T47D (cell line): ENCODE data around the gene YPEL1.
"Not testable (repeated sequence)": the region's sequence is repeated elsewhere in the genome, so short reads cannot be mapped to it uniquely, and the experiment has no call there.

ENCODE experiments used
- DNase-seq, 2 experiments: peaks; one replicate each; pipeline versions ENCODE4 v3.0.0 to v3.0.0-alpha.2; 2011 to 2012; ENCODE audit warnings: low read depth in 1 of 2, low spot score in 1 of 2
- JUND ChIP-seq: IDR thresholded peaks from 2 replicates; pipeline ENCODE4 v1.6.1; 2012; ENCODE audit warnings: low read depth
- in situ Hi-C: cut with HindIII; loops from 2 replicates; pipeline ENCODE4 v1.10.0; 2016; ENCODE audit warnings: low sequenced_read_pairs, low pct_unique_long_range_greater_than_20kb

Gene YPEL1

GRCh38 chr22:21697021-21697771, 38.4 kb downstream of the YPEL1 start:
- TF ChIP-seq JUND: no peak
- in situ Hi-C loops: no loop called here
- no peak for DNase-seq

DNA sequence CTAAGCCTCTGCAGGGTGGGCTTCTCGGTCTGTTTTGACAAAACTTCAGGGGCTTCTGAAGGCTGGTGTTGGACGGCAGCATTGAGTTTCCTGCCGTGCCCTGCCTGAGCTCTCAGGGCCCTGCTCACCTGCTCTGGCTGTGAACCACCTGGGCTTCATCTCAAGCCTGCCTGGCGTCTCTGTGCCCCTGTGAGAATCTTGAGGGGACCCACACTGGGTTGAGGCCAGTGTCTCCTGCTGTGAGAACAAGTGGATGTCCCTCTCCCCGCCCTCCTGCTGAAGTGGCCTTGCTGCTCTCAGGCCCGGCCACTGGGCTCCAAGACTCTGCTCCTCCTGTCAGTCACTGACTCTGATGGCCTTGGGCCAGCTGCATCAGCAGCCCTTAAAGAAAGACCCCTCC, 39.5 kb downstream of the YPEL1 start:
- in situ Hi-C loops: no loop called here

GRCh38 chr22:21695430-21696085, 40.0 kb downstream of the YPEL1 start:
- DNase-seq: no peak

More for the DNA sequence above, 39.5 kb downstream of the YPEL1 start:
- no peak for TF ChIP-seq JUND
- DNase-seq: no peak

GRCh38 chr22:21694795-21695429, 40.7 kb downstream of the YPEL1 start:
- in situ Hi-C loops: no loop called here
- no peak for TF ChIP-seq JUND
- no peak for DNase-seq

More at GRCh38 chr22:21695430-21696085, 40.0 kb downstream of the YPEL1 start:
- in situ Hi-C loops: no loop called here
- TF ChIP-seq JUND: no peak

GRCh38 chr22:21694394-21694793, 41.2 kb downstream of the YPEL1 start:
- TF ChIP-seq JUND: no peak
- no peak for DNase-seq
- in situ Hi-C loops: no loop called here

DNA sequence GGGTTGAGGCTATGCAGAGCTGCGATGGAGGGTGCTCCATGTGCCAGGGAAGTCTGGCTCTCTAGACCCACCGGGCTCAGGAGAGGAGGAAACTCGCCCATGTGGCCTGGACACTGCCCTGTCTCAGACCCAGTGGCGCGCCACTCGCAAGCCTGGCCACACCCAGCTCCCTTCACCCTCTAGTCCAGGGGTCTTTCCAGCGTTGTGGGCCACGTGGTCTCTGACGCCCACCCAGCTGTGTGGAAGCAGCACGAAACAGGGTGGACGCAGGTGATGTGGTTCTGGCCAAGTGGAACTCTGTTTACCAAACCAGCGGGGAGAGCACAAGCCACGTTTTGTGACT, 41.6 kb downstream of the YPEL1 start:
- in situ Hi-C loops: no loop called here
- TF ChIP-seq JUND: no peak
- DNase-seq: no peak

DNA sequence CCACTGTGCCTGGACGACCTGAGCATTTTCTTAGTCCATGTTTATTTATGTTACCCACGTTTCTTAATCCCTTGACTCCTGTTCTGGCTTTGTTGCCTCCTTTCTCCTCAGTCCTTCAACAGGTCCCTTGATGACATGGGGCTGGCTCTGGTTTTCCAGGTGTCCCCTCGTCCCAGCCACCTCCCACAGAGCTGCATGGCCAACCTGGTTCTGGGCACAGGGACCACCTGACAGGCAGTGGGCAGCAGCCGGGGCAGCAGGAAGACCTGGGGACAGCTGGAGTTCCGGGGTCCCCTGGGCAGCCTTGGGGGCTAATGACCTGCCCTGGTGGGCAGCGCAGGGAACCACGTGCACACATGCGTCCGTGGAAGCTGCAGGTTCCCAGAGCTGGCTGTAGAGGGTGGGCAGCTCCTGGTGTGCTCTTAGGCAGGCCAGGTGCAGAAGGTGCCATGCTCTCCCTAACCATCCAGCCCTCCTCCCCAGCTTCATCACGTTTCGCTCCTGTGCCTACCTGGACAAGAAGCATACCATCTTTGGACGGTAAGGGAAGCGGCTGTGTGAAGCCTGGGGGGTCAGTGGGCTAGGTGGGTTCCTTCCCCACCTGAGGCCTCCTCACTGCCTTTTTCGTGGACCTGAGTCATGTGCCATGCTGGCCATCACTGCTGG, 42.1 kb downstream of the YPEL1 start:
- no peak for DNase-seq
- in situ Hi-C loops: no loop called here
- no peak for TF ChIP-seq JUND

- in situ Hi-C loops, DNase-seq: not testable (repeated sequence)
Observed at GRCh38 chr22:21692856-21693255, 42.7 kb downstream of the YPEL1 start.

DNA sequence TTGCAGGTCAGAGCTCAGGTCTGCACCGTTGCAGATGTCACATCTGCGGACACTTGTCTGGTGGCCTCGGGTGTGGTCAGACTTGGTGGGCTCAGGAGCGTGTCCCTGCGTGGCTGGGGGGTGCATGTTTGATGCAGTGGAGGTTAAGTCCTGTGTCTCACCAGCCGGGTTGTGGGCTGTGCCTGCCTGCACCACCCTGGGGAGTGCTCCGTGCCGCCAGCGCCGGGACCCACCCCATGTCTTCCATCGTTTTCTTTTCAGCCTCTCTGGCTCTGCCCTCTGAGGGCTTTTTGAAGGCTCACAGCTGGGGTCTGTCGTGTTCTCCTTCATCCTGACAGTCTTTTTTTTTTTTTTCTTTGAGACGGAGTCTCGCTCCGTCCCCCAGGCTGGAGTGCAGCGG, 43.8 kb downstream of the YPEL1 start:
- in situ Hi-C loops: no loop called here

GRCh38 chr22:21690401-21690801, 45.2 kb downstream of the YPEL1 start:
- in situ Hi-C loops: no loop called here
- no peak for DNase-seq
- no peak for TF ChIP-seq JUND

More for the DNA sequence above, 43.8 kb downstream of the YPEL1 start:
- no peak for DNase-seq
- no peak for TF ChIP-seq JUND

- in situ Hi-C loops: no loop called here
- no peak for TF ChIP-seq JUND
- no peak for DNase-seq
Observed at GRCh38 chr22:21688706-21689381, 46.8 kb downstream of the YPEL1 start.

GRCh38 chr22:21688341-21688705, 47.3 kb downstream of the YPEL1 start:
- DNase-seq: no peak
- no peak for TF ChIP-seq JUND
- in situ Hi-C loops: no loop called here

GRCh38 chr22:21687685-21688259, 47.8 kb downstream of the YPEL1 start:
- TF ChIP-seq JUND: no peak
- in situ Hi-C loops: no loop called here
- DNase-seq: no peak
